ENCODE data around the gene TMEM69.

DNA sequence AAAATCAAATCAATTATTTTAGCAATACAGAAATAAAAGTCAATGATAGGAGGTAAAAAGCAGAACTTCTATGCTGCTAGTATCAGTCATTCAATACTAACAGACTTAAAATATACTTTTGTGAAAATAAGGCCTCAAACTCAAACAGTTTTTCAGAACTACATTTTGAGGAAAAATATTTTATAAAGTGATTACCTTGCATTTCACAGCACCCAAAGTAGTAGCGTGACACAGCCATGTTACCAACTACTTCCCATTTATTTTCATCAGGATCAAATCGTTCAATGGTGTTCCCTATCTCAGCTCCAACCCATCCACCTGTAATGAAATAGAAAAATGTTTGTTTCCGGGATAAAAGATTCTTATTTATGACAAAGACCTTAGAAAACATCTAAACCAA, 28.7 kb downstream of the TMEM69 start:
- TF ChIP-seq, protein P1, sequence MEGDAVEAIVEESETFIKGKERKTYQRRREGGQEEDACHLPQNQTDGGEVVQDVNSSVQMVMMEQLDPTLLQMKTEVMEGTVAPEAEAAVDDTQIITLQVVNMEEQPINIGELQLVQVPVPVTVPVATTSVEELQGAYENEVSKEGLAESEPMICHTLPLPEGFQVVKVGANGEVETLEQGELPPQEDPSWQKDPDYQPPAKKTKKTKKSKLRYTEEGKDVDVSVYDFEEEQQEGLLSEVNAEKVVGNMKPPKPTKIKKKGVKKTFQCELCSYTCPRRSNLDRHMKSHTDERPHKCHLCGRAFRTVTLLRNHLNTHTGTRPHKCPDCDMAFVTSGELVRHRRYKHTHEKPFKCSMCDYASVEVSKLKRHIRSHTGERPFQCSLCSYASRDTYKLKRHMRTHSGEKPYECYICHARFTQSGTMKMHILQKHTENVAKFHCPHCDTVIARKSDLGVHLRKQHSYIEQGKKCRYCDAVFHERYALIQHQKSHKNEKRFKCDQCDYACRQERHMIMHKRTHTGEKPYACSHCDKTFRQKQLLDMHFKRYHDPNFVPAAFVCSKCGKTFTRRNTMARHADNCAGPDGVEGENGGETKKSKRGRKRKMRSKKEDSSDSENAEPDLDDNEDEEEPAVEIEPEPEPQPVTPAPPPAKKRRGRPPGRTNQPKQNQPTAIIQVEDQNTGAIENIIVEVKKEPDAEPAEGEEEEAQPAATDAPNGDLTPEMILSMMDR (conservative IDR thresholded peaks at IDR 0.05), result no peak
- TF ChIP-seq ZFX (IDR thresholded peaks at IDR 0.05), result no peak

All from C4-2B (cell line).